VCaP (cell line): ENCODE results near the gene POC5.
"Not testable (repeated sequence)": the region's sequence is repeated elsewhere in the genome, so short reads cannot be mapped to it uniquely, and the experiment has no call there.

Experiments
- H3K27ac ChIP-seq: fragments of 450-650 bp; 2 replicates; pipeline ENCODE4 v1.5.1; 2017
- TF ChIP-seq, protein P1 (sequence below): fragments of 450-650 bp; conservative IDR thresholded peaks from 2 replicates; pipeline ENCODE4 v1.5.1; 2017; ENCODE audit warnings: mild to moderate bottlenecking, moderate library complexity

Gene POC5

DNA sequence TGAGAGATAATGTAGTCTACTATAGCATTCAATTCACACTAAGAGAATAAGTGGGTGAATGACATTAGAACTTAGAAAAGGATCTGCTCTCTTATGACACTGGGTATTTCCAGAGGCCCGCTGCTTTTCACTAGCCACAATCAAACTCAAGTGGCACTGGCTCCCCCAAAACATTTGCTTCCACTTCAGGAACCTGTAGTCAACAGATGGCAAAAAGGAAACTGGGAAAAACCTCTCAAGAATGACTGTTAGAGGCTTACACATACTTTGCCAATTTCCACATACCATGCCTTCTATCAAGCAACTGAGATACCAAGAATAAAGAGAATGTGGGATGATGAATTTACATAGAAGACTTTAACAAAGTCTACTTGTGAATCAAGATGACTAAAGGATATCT, 11.2 kb downstream of the POC5 start:
- TF ChIP-seq, protein P1, sequence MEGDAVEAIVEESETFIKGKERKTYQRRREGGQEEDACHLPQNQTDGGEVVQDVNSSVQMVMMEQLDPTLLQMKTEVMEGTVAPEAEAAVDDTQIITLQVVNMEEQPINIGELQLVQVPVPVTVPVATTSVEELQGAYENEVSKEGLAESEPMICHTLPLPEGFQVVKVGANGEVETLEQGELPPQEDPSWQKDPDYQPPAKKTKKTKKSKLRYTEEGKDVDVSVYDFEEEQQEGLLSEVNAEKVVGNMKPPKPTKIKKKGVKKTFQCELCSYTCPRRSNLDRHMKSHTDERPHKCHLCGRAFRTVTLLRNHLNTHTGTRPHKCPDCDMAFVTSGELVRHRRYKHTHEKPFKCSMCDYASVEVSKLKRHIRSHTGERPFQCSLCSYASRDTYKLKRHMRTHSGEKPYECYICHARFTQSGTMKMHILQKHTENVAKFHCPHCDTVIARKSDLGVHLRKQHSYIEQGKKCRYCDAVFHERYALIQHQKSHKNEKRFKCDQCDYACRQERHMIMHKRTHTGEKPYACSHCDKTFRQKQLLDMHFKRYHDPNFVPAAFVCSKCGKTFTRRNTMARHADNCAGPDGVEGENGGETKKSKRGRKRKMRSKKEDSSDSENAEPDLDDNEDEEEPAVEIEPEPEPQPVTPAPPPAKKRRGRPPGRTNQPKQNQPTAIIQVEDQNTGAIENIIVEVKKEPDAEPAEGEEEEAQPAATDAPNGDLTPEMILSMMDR: no peak
- H3K27ac ChIP-seq: no peak overlapping the region

DNA sequence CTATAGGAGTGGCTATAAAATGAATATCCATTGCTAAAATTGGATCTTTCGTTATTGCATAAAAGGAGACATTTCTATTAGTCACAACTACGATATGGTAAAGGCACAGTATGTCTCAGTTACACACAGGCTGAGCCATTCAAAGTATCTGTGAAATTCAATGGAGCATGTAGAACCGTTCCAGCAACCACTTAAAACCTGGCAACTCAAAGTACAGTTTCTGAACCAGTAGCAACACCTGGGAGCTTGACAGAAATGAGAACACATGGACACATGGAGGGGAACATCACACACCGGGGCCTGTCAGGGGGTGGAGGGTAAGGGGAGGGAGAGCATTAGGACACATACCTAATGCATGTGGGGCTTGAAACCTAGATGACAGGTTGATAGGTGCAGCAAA, 15.4 kb downstream of the POC5 start:
- no peak overlapping the region for H3K27ac ChIP-seq
- TF ChIP-seq, protein P1: no peak

DNA sequence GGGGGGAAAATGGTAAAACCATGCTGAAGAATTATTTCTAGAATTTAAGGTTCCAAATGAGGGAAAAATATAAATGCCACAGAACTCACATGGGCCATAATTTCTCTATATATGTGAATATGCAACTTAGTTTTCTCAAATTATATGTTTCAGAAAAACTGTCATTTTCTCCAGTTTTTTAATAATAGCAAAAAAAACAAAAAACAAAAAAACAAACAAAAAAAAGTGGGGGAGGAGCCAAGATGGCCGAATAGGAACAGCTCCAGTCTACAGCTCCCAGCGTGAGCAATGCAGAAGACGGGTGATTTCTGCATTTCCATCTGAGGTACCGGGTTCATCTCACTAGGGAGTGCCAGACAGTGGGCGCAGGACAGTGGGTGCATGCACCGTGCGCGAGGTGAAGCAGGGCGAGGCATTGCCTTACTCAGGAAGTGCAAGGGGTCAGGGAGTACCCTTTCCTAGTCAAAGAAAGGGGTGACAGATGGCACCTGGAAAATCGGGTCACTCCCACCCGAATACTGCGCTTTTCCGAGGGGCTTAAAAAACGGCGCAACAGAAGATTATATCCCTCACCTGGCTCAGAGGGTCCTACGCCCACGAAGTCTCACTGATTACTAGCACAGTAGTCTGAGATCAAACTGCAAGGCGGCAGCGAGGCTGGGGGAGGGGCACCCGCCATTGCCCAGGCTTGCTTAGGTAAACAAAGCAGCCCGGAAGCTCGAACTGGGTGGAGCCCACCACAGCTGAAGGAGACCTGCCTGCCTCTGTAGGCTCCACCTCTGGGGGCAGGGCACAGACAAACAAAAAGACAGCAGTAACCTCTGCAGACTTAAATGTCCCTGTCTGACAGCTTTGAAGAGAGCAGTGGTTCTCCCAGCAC, 21.5 kb downstream of the POC5 start:
- not testable (repeated sequence) for H3K27ac ChIP-seq

DNA sequence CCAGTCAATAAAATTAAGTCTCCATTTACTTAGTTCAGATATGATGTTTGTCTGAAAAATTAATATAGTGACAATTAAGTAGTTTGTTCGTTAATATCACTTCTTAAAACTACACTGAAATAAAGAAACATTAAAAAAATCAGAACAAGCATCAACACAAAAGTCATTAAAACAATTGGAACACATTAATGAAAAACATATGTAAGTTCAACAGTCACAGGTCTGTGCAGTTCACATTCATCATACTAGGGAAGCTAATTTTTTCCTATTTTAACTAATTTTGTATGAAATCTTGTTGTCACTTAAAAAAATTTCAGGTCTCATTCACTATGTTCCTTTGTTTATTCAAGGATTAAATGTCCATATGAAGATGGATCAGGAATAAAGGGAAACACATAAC, 22.5 kb downstream of the POC5 start:
- H3K27ac ChIP-seq: no peak overlapping the region
- TF ChIP-seq, protein P1: no peak

DNA sequence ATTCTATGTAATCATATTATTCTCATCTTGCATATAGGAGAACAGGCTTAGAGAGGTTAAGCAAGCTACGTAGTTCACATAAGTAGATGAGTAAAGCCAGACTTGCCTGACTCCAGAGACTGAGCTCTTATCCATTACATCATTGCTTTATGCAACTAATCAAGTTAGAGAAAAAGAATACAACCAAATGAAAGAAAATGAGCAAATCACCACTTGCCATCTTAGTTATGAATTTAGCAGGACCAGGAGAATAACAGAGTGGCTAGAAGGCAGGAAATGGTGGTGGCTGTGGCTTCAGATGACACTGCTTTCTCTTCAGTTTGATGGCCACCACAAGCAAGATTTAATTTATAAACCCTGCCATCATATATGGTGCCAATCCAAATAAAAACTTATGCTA, 26.6 kb downstream of the POC5 start:
- TF ChIP-seq, protein P1: no peak
- no peak overlapping the region for H3K27ac ChIP-seq

DNA sequence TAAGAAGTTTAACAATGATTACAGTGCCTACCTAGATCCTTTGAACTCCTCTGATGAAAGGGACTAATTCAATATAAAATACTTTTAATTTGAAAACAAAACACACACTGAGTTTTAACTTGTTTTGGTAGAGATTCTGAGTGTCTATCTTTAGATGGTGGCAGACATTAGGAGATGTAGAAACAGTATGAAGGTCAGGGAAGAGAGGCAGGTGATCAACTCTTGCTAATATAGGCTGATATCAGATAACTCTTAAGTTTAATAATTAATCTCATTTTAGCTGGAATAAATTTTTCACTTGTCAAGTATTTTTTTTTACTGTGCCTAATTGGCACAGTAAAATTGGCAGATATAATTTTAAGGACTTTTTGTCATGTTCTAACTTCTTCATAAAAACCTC, 30.8 kb downstream of the POC5 start:
- H3K27ac ChIP-seq: no peak overlapping the region
- TF ChIP-seq, protein P1: no peak

DNA sequence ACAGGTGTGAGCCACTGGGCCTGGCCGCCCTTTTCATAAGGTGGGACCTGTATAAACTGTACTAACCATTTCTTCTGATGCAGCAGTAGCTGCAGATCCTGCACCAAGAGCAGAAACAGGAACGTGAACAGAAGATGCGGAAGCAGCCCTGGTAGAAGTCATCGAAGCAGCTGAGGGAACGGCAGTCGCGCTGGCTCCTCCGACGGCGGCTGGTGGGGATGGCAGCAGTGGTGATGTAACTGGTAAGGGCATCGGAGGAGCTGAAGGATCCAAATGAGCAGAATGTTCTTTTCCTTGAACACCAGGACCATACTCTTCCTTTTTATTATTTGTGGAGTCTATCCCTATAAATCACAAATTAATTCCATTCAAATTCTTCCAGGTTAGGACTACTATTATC, 32.1 kb downstream of the POC5 start:
- TF ChIP-seq, protein P1: no peak
- no peak overlapping the region for H3K27ac ChIP-seq

DNA sequence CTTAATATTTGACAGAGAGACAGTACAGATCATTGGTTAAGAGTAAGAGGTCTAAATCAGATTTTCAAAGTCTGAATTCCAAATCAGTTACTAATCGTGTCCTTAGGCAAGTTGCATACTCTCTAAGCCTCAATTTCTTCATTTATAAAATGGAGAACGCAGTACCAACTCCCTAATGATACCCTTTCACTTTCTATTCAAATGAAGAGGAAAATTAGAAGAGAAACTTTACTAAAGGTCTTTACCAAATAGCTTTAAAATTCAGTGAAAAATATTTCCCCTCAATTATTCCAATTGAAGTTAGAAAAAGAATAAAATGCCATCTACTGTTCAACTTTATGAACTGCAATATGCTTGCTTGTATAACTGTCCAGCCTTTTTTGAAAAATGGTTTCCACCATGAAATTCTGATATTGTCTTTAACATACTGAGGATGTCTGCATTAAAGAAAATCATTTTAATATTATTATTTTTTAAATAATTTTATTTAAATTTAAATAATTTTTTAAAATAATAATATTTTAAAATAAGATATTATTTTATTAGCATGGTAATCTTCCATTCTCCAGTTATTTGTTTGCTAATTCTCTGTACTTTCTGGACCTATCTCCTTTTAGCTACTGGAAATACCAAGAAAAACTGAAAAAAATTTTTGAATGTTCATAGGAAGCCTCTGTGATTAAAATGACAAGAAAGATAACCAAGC, 36.0 kb downstream of the POC5 start:
- TF ChIP-seq, protein P1: peak; percentile 67
- no peak overlapping the region for H3K27ac ChIP-seq
